HG02759 (cell line): Measurements from ENCODE around the gene NRG3.

Experiments
- ATAC-seq: cut with Tn5 transposase; IDR thresholded peaks from one replicate; pipeline ENCODE4 v1.9.1; 2021; ENCODE audit warnings: mild to moderate bottlenecking, moderate library complexity; ENCODE audit not compliant: unreplicated experiment

Gene NRG3

GRCh38 chr10:81882011-81882410, 7.0 kb downstream of the NRG3 start:
- ATAC-seq = no peak

- ATAC-seq = no peak
Measured at GRCh38 chr10:81884856-81885255, 9.9 kb downstream of the NRG3 start.

GRCh38 chr10:81885491-81885890, 10.5 kb downstream of the NRG3 start:
- ATAC-seq = no peak

DNA sequence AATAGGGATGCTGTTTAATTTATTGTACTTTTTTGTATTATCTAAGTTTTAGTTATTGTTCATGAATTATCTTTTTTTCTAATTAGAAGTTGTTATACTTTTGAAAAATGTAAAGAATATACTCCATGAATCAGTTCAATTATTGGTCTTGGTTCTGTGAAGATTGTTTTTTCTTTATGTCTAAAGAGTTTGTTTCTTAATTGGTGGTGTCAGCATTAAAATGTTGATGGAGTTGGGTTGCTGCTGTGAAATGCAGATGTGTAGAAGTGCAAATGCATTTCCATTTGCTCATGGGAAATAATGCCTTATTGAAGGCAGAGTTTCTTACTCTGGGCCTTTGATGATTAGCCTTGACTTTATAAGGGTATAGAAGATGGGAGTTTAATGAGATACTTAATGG, 11.9 kb downstream of the NRG3 start:
- no peak for ATAC-seq

DNA sequence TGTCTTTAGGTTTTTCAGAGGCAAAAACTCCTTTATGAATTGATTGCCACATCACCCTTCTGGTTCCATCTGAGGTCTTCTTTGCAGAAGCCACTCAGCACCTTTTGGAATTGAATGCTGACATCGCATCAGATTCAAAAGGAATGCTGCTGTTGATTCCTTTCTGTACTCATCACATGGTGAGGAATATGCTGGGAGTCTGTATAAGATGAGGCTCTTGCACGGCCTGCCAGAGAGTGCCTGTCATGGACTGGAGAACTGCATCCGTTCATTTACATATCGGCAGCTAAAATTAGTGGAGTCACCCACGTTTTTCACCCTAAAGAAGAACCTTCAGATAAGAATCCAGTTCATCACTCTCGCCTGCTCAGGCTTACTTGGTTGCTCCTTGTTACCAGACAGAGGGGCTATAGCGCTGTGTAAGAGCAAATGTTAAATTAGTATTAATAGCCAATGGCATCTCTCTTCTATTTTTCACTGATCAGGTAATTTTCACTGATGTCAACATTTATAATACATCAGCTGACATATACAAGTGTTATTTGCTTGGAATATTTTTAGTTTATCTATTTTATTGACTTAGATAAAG, 14.3 kb downstream of the NRG3 start:
- ATAC-seq = no peak

- ATAC-seq = no peak
Measured at GRCh38 chr10:81894616-81895015, 19.6 kb downstream of the NRG3 start.

DNA sequence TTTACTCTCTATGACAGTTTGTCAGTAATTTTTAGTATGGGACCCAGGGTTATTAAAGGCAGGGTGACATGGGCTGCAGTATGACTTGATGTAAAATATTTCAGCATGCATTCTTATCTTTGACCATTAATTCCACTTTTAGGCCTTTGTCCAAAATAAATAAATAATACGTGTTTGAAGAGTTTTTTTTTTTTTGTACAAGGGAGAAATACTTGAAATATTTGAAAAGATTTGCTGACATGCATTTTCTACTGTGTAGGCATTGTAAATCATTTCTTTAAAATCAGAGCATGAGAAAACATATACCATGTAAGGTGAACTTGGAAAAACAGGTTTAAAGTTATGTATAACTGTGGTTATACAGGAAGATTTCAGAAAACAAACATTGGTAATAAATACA, 23.5 kb downstream of the NRG3 start:
- ATAC-seq = no peak

DNA sequence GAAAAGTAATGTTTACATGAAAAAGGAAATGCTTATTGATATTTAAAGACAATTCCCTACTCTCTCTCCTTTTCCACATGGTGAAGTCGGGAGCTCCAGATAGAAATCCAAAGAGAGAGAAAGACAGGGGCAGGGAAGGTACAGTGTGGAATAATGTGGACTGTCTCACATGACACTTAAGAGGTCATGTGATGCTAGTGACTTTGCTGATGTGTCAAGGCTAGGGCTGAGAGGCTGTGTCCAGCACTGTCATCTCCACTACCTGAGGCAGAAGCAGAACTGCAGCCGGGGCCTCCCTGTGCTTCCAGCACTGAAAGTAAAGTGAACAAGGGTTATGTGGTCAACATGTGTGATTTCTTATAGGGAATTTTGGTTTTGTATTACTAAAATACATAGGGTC, 26.0 kb downstream of the NRG3 start:
- no peak for ATAC-seq

DNA sequence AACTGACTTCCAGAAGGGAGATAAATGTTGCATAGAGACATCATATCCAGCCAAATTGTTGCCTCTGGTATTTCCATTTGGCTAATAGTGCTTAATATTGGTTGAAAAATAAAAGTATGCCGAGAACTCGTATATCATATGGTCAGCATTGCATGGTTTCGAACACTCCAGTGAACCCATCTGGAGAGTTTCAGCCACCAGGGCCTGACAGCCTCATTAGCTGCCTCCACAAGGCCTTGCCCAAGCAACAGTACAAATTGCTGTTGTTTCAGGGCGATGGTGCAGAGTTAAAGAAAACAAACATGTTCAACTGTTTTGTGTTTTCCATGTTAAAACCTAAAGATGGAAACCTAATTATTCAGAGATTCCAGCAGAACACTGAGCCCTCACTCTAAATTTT, 28.5 kb downstream of the NRG3 start:
- ATAC-seq = no peak

- no peak for ATAC-seq
Measured at GRCh38 chr10:81905161-81905560, 30.2 kb downstream of the NRG3 start.

- ATAC-seq = no peak
Measured at GRCh38 chr10:81909453-81909852, 34.5 kb downstream of the NRG3 start.

DNA sequence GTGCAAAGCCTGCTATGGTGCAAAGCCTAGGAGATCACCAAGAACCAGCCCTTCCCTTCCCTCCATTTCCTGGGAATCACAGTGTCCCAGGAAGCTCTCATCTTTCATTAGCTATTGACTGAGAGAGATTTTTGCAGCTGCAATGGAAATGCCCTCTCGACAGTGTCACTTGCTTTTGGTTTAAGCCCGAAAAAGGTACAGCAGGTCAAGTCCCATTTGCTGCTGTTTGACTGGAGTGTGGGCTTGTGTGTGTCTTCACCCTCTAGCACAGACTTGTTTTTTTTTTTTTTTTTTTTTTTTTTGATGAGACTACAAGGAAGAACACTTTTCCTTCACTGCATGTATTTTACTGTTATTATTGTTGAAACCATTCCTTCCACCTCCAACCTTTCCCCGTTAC, 36.3 kb downstream of the NRG3 start:
- ATAC-seq = no peak

DNA sequence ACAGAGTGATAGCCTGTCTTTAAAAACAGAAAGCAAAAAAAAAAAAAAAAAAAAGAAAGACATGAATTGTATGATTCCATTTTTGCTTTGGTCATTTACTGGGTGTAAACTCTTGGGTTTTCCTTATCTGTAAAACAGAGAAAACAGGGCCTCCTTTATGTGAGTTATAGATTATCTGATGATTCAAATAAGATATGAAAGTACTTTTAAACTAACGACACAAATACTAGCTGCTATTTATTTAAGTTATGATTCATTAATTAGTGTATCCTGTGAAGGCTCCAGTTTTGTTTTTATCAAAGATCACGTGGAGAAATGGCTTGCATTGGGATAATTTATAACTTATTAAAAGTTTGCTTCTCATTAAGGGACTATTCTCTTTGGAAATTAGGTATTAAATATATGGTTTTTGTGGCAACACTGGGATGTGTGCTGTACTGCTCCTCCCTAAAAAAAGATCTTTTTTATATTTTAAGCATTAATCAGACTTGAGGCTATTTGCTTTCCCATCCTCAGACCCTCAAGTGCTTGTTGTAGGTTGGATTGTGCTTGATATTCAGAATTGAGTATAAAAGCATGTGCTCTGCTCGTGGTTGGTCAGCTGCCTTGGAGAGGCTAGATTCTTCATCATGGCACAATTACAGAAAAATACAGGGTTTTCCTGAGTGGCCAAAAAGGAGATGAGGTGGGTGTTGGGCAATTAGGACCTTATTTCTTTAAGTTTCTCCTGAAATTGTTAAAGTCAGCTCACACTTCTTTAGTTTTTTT, 39.9 kb downstream of the NRG3 start:
- no peak for ATAC-seq

DNA sequence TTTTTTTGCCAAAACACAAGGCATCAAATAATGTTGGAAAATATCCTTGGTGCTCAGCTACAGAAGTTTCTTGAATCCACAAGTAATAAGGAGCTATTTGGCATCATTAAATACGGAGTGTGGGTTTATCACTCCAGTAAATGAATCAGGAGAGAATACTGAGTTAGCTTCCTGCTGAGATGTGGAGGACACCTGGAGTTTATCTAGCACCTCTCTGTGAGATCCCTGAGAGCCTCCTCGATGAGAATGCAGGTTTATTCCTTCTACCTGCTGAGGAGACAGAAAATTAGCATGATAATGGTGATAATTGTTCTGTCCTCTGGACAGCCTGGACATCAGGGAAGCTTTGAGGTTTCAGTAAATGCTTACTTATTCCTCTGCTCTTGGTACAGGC, 40.5 kb downstream of the NRG3 start:
- ATAC-seq = no peak

GRCh38 chr10:81917666-81918065, 42.7 kb downstream of the NRG3 start:
- no peak for ATAC-seq

DNA sequence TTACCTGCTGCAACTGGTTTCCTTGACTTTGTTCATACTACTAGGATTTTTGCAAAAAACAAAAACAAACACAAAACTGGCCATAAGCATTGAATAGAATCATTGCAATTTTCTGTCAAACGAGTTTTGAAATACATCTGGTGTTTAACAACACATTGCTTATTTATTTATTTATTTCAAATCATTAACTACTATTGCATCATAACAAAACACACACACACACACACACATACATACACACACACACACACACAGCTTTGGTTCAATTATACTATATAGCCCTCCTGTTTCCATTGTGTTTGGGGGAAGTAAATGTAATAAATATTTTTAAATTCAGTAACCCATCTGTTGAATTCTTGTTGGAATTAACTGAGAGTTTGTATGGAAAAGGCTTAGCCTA, 43.8 kb downstream of the NRG3 start:
- no peak for ATAC-seq

- peak; percentile 71 for ATAC-seq
Measured at GRCh38 chr10:81920213-81920829, 45.3 kb downstream of the NRG3 start.

GRCh38 chr10:81928119-81928518, 53.1 kb downstream of the NRG3 start:
- no peak for ATAC-seq

- no peak for ATAC-seq
Measured at GRCh38 chr10:81943583-81943982, 68.6 kb downstream of the NRG3 start.

DNA sequence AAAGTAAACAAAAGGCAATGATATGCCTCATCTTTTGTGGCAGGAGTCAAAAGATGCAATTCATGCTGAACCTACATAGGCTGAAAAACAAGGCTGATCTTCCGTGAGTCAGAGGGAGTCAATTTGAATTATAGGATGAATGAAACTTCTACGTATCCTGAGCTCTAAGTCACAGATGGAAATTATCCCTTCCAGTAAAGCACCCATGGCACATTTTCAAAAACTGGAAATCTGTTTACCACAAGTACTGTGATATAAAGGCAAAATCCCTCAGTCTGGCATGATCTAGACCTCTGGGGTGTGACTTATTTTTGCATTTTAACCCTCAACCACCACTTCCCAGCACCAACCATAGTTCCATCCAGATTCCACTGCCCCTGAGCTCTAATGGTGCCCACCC, 69.6 kb downstream of the NRG3 start:
- no peak for ATAC-seq

DNA sequence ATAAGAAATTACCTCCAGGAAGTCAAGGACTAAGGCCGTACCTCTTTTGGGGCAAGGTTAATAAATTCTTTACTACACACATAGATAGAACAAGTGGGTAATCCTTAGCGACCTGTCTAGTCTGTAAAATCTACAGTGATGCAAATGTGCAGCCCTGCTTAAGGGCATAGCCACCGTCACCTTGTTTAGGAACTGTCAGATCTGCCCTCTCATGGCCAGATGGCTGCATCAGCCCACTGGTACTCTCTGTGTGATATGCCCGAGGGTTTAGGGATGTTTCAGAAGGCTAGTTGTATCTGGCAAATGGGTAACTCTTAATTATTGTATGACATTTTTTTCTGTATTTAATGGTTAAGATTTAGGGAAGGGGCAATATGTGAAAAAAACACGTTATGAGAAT, 74.3 kb downstream of the NRG3 start:
- no peak for ATAC-seq

DNA sequence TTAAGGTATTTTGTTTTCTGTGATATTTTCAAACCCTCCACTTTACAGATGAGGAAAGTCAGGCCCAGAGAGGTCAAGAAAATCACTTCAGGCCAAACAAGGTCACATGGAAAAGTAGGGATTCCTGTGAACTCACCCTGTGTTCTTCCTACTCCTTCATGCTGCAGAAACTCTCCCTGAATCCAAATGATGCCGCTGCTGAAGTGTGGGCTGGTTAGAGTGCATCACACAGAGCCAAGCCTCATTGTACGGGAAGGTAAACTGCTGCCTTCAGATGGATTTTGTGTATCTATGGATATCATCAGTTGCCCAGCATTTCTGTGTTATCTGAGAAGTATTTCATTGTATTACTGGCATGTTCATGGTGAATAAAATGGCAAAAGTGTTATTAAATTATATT, 75.4 kb downstream of the NRG3 start:
- no peak for ATAC-seq
